CD8-positive, alpha-beta memory T cell (primary cell): ENCODE data around the gene NBPF19. TPM values are rescaled to one million over a fixed set of nuclear protein-coding genes. Genes with fewer than 3 reads are reported as not detected.
"Not testable (repeated sequence)": the region's sequence is repeated elsewhere in the genome, so short reads cannot be mapped to it uniquely, and the experiment has no call there.

Experiments used
- CTCF ChIA-PET: fragments of 350-600 bp; sonication (Branson Sonifier 250); formaldehyde crosslinking; loops from one replicate; lab custom pipeline; 2021; ENCODE audit warnings: antibody characterized with exemption; lab: Charles Lee
- POLR2A ChIA-PET: fragments of 350-600 bp; sonication (Branson Sonifier 250); formaldehyde crosslinking; loops from one replicate; lab custom pipeline; 2021; ENCODE audit warnings: antibody characterized with exemption; lab: Charles Lee
- DNase-seq, 5 donors: peaks; one replicate each; pipeline versions ENCODE4 v3.0.0 to v3.0.0-alpha.2; 2020 to 2022; ENCODE audit warnings: mixed read lengths in 1 of 5
- H3K27ac ChIP-seq: one replicate; pipeline ENCODE4 v1.7.0; 2013; ENCODE audit warnings: low read depth, mild to moderate bottlenecking, low read length, moderate library complexity
- H3K27me3 ChIP-seq: 2 replicates; pipeline ENCODE4 v1.7.0; 2013; ENCODE audit warnings: low read length, mild to moderate bottlenecking; ENCODE audit not compliant: insufficient read depth, poor library complexity, severe bottlenecking
- H3K36me3 ChIP-seq: 2 replicates; pipeline ENCODE4 v1.7.0; 2013; ENCODE audit warnings: mild to moderate bottlenecking, low read length, moderate library complexity; ENCODE audit not compliant: insufficient read depth
- H3K4me1 ChIP-seq: 2 replicates; pipeline ENCODE4 v1.7.0; 2013; ENCODE audit warnings: mild to moderate bottlenecking, low read length, moderate library complexity; ENCODE audit not compliant: insufficient read depth
- H3K4me3 ChIP-seq: 2 replicates; pipeline ENCODE4 v1.7.0; 2013; ENCODE audit warnings: mild to moderate bottlenecking, low read length
- H3K9me3 ChIP-seq: 2 replicates; pipeline ENCODE4 v1.7.0; 2013; ENCODE audit warnings: mild to moderate bottlenecking, low read length
- H3K27ac Mint-ChIP-seq, 8 donors: one replicate each; pipeline ENCODE4 v1.8.0; 2020 to 2021; ENCODE audit warnings: mixed read lengths in 8 of 8, mild to moderate bottlenecking in 6 of 8, inconsistent platforms in 3 of 8, moderate library complexity in 3 of 8
- H3K27me3 Mint-ChIP-seq, 2 donors: one replicate each; pipeline ENCODE4 v1.8.0; 2020 to 2021; ENCODE audit warnings: mixed read lengths in 2 of 2, mild to moderate bottlenecking in 1 of 2, moderate library complexity in 1 of 2
- H3K36me3 Mint-ChIP-seq, 3 donors: one replicate each; pipeline ENCODE4 v1.8.0; 2020 to 2021; ENCODE audit warnings: mixed read lengths in 3 of 3, inconsistent platforms in 1 of 3, mild to moderate bottlenecking in 1 of 3
- H3K4me1 Mint-ChIP-seq, 3 donors: one replicate each; pipeline ENCODE4 v1.8.0; 2020 to 2021; ENCODE audit warnings: mixed read lengths in 3 of 3, inconsistent platforms in 1 of 3, mild to moderate bottlenecking in 1 of 3
- H3K4me3 Mint-ChIP-seq, 7 donors: one replicate each; pipeline ENCODE4 v1.8.0; 2020 to 2021; ENCODE audit warnings: mixed read lengths in 7 of 7, mild to moderate bottlenecking in 6 of 7, moderate library complexity in 4 of 7, inconsistent platforms in 2 of 7
- H3K9me3 Mint-ChIP-seq, 5 donors: one replicate each; pipeline ENCODE4 v1.8.0; 2020 to 2022; ENCODE audit warnings: mixed read lengths in 5 of 5, mild to moderate bottlenecking in 3 of 5, moderate library complexity in 2 of 5, inconsistent platforms in 1 of 5
- polyA plus RNA-seq: library from polyadenylated mRNA; unstranded; fragments of 300-500 nt; fragmentation: Illumina TruSeq; gene quantifications from one replicate; pipeline ENCODE4 v1.2.3, GENCODE V29; 2021
- total RNA-seq, 2 experiments: library from RNA; stranded (reverse); gene quantifications; one replicate each; pipeline ENCODE4 v1.2.3, GENCODE V29; 2021

Gene NBPF19, protein sequence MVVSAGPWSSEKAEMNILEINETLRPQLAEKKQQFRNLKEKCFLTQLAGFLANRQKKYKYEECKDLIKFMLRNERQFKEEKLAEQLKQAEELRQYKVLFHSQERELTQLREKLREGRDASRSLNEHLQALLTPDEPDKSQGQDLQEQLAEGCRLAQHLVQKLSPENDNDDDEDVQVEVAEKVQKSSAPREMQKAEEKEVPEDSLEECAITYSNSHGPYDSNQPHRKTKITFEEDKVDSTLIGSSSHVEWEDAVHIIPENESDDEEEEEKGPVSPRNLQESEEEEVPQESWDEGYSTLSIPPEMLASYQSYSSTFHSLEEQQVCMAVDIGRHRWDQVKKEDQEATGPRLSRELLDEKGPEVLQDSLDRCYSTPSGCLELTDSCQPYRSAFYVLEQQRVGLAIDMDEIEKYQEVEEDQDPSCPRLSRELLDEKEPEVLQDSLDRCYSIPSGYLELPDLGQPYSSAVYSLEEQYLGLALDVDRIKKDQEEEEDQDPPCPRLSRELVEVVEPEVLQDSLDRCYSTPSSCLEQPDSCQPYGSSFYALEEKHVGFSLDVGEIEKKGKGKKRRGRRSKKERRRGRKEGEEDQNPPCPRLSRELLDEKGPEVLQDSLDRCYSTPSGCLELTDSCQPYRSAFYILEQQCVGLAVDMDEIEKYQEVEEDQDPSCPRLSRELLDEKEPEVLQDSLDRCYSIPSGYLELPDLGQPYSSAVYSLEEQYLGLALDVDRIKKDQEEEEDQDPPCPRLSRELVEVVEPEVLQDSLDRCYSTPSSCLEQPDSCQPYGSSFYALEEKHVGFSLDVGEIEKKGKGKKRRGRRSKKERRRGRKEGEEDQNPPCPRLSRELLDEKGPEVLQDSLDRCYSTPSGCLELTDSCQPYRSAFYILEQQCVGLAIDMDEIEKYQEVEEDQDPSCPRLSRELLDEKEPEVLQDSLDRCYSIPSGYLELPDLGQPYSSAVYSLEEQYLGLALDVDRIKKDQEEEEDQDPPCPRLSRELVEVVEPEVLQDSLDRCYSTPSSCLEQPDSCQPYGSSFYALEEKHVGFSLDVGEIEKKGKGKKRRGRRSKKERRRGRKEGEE (N-terminal part only)
- total RNA-seq (10 to 100 TPM; 15.6 to 16.6 TPM), polyA plus RNA-seq (4.9 TPM)

DNA sequence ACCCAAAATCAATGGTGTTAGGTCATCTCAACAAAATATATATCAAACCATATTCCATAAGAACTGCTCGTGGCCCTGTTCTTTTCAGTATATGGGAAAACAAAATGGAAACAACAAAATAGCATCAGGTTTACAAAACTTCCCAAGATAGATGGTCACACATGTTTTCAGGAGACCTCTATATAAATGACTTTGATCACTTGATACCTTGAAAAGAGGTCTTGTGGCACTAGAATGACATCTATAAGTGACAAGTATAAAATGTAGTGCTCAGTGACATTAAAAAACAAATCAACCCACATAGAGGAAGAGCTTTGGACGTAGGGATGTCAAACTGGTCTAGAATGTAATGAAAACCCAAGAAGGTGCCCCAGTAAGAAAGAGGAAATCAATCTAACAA, at the start of gene NBPF19:
NBPF19 (plus strand) TSS at position 301 of the 400 bp plus-strand sequence. CDS start 888 bp downstream, outside the sequence.
- H3K27ac Mint-ChIP-seq, H3K4me3 ChIP-seq, H3K27me3 ChIP-seq, POLR2A ChIA-PET, H3K4me3 Mint-ChIP-seq, H3K4me1 Mint-ChIP-seq, H3K9me3 ChIP-seq, H3K27ac ChIP-seq, DNase-seq, H3K9me3 Mint-ChIP-seq, CTCF ChIA-PET, H3K4me1 ChIP-seq, H3K36me3 ChIP-seq, H3K27me3 Mint-ChIP-seq: not testable (repeated sequence)
- peaks cover 0 to 12% (median 1%) of the 10 kb centered on the region in 3 donors for H3K36me3 Mint-ChIP-seq

DNA sequence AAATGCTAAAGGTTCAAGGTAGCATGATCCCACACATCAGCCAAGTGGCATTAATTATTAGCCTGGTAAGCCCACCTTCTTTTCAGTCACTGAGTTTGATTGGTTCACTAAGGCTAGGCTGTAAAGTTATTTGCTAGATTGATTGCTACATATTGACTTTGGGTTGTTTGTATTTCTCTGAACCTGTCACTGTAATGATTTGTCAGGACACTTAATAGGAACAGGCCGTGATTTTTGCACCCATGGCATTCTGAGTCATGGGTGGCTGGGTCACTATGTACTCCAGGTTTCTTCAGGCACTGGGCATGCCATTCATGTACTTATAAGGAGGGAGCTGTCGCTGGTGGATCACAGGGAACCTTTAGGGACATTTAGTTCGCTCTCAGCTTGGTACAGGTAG, 46.5 kb upstream of the NBPF19 start:
- H3K27me3 Mint-ChIP-seq, POLR2A ChIA-PET, H3K4me3 ChIP-seq, H3K36me3 Mint-ChIP-seq, H3K9me3 Mint-ChIP-seq, H3K9me3 ChIP-seq, H3K27ac ChIP-seq, H3K36me3 ChIP-seq, H3K4me3 Mint-ChIP-seq, H3K27me3 ChIP-seq, DNase-seq, H3K27ac Mint-ChIP-seq, H3K4me1 ChIP-seq, CTCF ChIA-PET: not testable (repeated sequence)
- peaks cover 8 to 19% (median 13%) of the 10 kb centered on the region in 3 donors for H3K4me1 Mint-ChIP-seq

DNA sequence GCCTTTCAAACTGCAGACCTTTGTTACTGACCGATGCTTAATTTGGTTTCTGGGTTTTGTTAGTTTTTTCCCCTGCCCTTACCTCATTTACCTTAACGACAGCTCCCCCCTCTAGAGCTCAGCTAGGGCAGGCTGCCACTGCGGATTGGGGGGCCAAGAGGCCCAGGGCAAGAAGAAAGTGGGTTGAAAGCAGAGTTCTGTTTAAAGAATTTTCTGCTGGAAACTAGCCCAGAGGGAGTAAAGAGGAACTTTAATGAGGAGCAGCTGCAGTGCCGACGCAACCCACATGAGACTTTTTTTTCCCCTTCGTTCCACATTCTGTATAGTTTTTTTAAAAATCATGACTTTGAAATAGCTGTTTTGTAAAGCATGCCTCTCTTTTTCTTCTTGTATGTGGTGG, 29.4 kb upstream of the NBPF19 start:
- H3K4me1 ChIP-seq, H3K9me3 ChIP-seq, H3K9me3 Mint-ChIP-seq, H3K4me3 ChIP-seq, H3K27me3 Mint-ChIP-seq, H3K36me3 ChIP-seq, CTCF ChIA-PET, DNase-seq, H3K27ac ChIP-seq, H3K27me3 ChIP-seq, H3K36me3 Mint-ChIP-seq, POLR2A ChIA-PET, H3K4me3 Mint-ChIP-seq, H3K27ac Mint-ChIP-seq: not testable (repeated sequence)
- peaks cover 20 to 29% (median 22%) of the 10 kb centered on the region in 3 donors for H3K4me1 Mint-ChIP-seq

DNA sequence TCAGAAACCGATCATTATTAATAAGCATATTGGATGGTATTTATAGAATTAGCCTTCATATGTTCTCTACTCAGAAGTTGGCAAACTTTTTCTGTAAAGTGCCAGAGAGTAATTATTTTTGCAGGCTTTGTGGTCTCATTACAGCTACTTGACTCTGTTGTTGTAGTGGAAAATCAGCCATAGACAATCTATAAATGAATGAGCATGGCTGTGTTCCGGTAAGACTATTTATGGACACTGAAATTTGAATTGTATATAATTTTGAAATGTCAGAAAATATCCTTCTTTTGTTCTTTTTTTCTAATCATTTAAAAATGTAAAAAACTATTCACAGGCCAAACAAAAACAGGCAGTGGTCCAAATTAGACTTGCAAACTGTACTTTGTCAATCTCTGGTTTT, 22.6 kb upstream of the NBPF19 start:
- H3K27ac Mint-ChIP-seq, CTCF ChIA-PET: not testable (repeated sequence)

DNA sequence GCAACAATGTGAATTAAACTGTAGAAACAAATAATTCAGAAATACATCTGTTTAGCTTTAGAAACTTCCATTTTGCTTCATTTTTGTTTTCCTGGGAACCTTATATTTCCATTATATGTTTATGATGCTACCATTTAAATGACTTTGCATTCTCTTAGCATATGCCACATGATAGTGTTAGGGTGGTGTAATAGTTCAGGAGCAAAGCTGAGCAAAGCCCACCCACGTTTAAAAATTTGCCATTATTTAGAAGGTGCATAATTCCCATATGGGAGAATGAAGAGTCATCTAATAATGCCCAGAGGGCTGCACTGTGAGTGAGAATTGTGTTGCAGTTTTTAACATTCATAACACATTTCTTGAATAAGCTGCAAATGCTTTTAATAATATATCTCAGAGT, 22.2 kb upstream of the NBPF19 start:
- H3K27me3 ChIP-seq, CTCF ChIA-PET, POLR2A ChIA-PET, H3K9me3 ChIP-seq, H3K27ac Mint-ChIP-seq, H3K4me1 ChIP-seq, H3K27me3 Mint-ChIP-seq, DNase-seq, H3K27ac ChIP-seq, H3K36me3 ChIP-seq, H3K9me3 Mint-ChIP-seq, H3K4me3 Mint-ChIP-seq, H3K36me3 Mint-ChIP-seq, H3K4me3 ChIP-seq: not testable (repeated sequence)
- peaks cover 7 to 10% (median 8%) of the 10 kb centered on the region in 3 donors for H3K4me1 Mint-ChIP-seq

More for the DNA sequence above, 22.6 kb upstream of the NBPF19 start:
- H3K27me3 Mint-ChIP-seq, H3K4me1 ChIP-seq, H3K4me3 Mint-ChIP-seq, H3K4me3 ChIP-seq, H3K27ac ChIP-seq, POLR2A ChIA-PET, H3K36me3 ChIP-seq, H3K9me3 Mint-ChIP-seq, H3K36me3 Mint-ChIP-seq, H3K9me3 ChIP-seq, H3K27me3 ChIP-seq, DNase-seq: not testable (repeated sequence)
- peaks cover 7 to 10% (median 8%) of the 10 kb centered on the region in 3 donors for H3K4me1 Mint-ChIP-seq

DNA sequence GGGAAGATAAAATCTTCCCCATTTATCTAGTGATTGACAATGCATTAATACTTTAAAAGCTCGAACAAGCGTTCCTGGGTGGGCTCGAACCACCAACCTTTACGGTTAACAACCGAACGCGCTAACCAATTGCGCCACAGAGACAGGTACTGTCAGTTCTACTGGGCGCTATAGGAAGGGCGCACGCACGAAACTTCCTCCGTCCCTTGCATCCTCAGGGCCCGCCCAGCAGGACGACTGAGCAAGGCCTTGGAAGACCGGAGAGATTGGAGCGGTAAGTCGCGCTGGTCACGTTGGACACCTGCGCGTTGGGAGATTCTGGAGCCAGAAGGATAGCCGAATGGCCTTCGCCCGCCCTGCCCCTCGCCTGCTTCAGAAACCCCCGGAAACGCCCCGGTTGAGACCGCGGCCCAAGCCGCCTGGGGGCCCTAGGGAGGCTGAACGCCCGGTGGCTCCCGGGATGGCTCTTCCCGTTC, 83.5 kb downstream of the NBPF19 start:
- POLR2A ChIA-PET, H3K27me3 Mint-ChIP-seq, H3K4me1 ChIP-seq, H3K27ac ChIP-seq, H3K4me1 Mint-ChIP-seq, CTCF ChIA-PET, H3K9me3 Mint-ChIP-seq, H3K36me3 ChIP-seq, H3K9me3 ChIP-seq, H3K27me3 ChIP-seq: not testable (repeated sequence)
- H3K4me3 ChIP-seq: peak overlapping the region; percentile 32
- DNase-seq: peak; percentile 35 to 72 (median 53)
- Mint-ChIP-seq H3K4me3 (peak overlapping the region; percentile 85 to 93 (median 88)), H3K36me3 (peaks cover 0 to 14% (median 3%) of the 10 kb centered on the region in 3 donors), H3K27ac (peak overlapping the region; percentile 61 to 94 (median 86))

DNA sequence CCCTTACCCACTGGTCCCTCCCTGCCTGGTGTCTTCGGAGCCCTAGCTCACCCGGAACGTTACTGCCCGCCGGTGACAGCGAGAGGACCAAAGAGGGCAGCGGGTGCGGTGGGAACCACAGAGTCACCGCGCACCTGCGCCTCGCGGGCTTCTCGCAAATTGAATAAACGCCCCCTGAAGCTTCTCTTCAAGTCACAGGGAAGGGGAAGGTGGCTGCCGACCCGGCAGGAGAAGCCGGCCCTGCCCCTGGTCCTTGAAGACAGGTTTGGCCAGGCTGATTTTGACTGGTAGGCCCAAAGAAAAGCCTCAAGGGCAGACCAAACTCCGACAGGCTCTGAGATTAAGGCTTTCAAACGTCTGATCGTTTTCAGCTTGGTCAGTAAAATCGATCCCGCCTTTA, 87.0 kb downstream of the NBPF19 start:
- Mint-ChIP-seq H3K4me3 (peak overlapping the region in 1 of 7 donors; percentile 24), H3K27ac (peak overlapping the region in 4 of 8 donors; percentile 41 to 68 (median 59))
- POLR2A ChIA-PET, H3K27ac ChIP-seq, H3K4me1 Mint-ChIP-seq, H3K9me3 ChIP-seq, DNase-seq, CTCF ChIA-PET, H3K4me3 ChIP-seq, H3K4me1 ChIP-seq, H3K36me3 ChIP-seq, H3K9me3 Mint-ChIP-seq, H3K36me3 Mint-ChIP-seq, H3K27me3 Mint-ChIP-seq, H3K27me3 ChIP-seq: not testable (repeated sequence)

DNA sequence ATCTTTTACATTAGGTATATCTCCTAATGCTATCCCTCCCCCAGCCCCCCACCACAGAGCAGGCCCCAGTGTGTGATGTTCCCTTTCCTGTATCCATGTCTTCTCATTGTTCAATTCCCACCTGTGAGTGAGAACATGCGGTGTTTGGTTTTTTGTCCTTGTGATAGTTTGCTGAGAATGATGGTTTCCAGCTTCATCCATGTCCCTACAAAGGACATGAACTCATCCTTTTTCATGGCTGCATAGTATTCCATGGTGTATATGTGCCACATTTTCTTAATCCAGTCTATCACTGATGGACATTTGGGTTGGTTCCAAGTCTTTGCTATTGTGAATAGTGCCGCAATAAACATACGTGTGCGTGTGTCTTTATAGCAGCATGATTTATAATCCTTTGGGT, 90.6 kb downstream of the NBPF19 start:
- H3K27me3 Mint-ChIP-seq, H3K36me3 ChIP-seq, H3K27ac Mint-ChIP-seq, H3K4me3 ChIP-seq, H3K27me3 ChIP-seq, CTCF ChIA-PET, H3K36me3 Mint-ChIP-seq, H3K4me1 ChIP-seq, H3K4me1 Mint-ChIP-seq, POLR2A ChIA-PET, H3K4me3 Mint-ChIP-seq, DNase-seq, H3K27ac ChIP-seq, H3K9me3 ChIP-seq, H3K9me3 Mint-ChIP-seq: not testable (repeated sequence)
